ENCODE data around the gene GRK1.

GRK1 gene

DNA sequence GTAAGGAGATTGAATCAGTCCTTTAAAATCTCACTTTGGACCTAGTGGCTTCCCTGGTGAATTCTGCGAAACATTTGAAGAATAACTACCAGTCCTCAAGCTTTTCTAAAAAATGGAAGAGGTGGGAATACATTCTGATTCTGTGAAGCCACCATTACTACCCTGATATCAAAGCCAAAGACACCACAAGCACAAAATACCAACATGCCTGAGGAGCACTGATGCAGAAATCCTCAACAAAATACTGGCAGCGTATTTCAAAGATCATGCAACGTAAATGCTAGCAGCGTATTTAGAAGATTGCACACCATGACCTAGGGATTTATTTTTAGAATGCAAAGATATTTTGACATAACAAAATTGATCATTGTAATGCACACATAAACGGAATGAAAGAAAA is 23.4 kb upstream of the GRK1 start:
- Histone ChIP-seq H3K4me3 (ENCODE audit: control insufficient read depth in 1 of 7, extremely low read depth in 1 of 7, insufficient read depth in 4 of 7, low read depth in 2 of 7, low read length in 6 of 7) (no peak overlapping the region), H3K27me3 (replicated peaks in 2 of 5; ENCODE audit: control insufficient read depth in 4 of 5, insufficient read depth in 5 of 5, low read length in 4 of 5) (no peaks in the 10 kb centered on the region)
- CTCF ChIA-PET: no interaction called here

DNA sequence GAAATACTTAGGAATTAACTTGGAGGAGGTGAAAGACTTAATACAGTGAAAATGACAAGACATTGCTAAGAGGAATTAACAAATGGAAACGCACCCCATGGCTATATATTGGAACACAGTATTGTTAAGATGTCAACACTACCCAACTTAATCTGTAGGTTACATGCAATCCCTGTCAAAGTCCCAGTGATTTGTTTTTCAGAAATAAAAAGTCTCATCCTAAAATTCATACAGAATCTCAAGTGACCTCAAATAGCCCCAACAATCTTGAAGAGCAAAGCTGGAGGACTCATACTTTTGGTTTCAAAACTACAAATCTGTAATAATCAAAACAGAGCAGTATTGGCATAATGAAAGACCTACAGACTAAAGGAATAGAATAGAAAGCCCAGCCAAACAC is 22.2 kb upstream of the GRK1 start:
- ChIA-PET CTCF (interaction anchor here (0.7 to 1.0 kb wide), 2 partner anchors 57 to 169 kb away, joined by 3 read pairs; no protein-coding TSS in a partner anchor), POLR2A (no interaction called here)
- peaks cover 0 to 15% (median 0%) of the 10 kb centered on the region in 5 experiments for H3K9me3 ChIP-seq (ENCODE audit: control extremely low read depth in 1 of 5, control insufficient read depth in 4 of 5, insufficient read depth in 2 of 5, low read depth in 1 of 5, low read length in 4 of 5)
- no peak for DNase-seq
- H3K27ac ChIP-seq (ENCODE audit: insufficient read depth in 1 of 2, low read depth in 1 of 2, low read length in 2 of 2, poor library complexity in 1 of 2, severe bottlenecking in 2 of 2): no peak overlapping the region
- no peak overlapping the region for H3K4me3 ChIP-seq (ENCODE audit: control insufficient read depth in 1 of 7, extremely low read depth in 1 of 7, insufficient read depth in 4 of 7, low read depth in 2 of 7, low read length in 6 of 7)
- peaks cover 0 to 16% (median 5%) of the 10 kb centered on the region in 4 experiments for H3K4me1 ChIP-seq (ENCODE audit: control extremely low read depth in 1 of 4, control insufficient read depth in 4 of 4, insufficient read depth in 4 of 4, low read length in 3 of 4)
- H3K36me3 ChIP-seq (ENCODE audit: control insufficient read depth in 4 of 4, insufficient read depth in 4 of 4, low read length in 3 of 4): peaks cover under 1 to 24% (median 18%) of the 10 kb centered on the region in 4 experiments
- 100% methylated on average over 1 of the region's 1 CpG for WGBS (ENCODE audit: insufficient coverage)
- no peaks in the 10 kb centered on the region for H3K27me3 ChIP-seq (replicated peaks in 2 of 5; ENCODE audit: control insufficient read depth in 4 of 5, insufficient read depth in 5 of 5, low read length in 4 of 5)

More for the DNA sequence above, 23.4 kb upstream of the GRK1 start:
- Histone ChIP-seq H3K27ac (ENCODE audit: insufficient read depth in 1 of 2, low read depth in 1 of 2, low read length in 2 of 2, poor library complexity in 1 of 2, severe bottlenecking in 2 of 2) (no peak overlapping the region), H3K9me3 (ENCODE audit: control extremely low read depth in 1 of 5, control insufficient read depth in 4 of 5, insufficient read depth in 2 of 5, low read depth in 1 of 5, low read length in 4 of 5) (peaks cover 0 to 15% (median 0%) of the 10 kb centered on the region in 5 experiments), H3K36me3 (ENCODE audit: control insufficient read depth in 4 of 4, insufficient read depth in 4 of 4, low read length in 3 of 4) (peaks cover 6 to 35% (median 24%) of the 10 kb centered on the region in 4 experiments), H3K4me1 (ENCODE audit: control extremely low read depth in 1 of 4, control insufficient read depth in 4 of 4, insufficient read depth in 4 of 4, low read length in 3 of 4) (peaks cover 0 to 16% (median 5%) of the 10 kb centered on the region in 4 experiments)
- POLR2A ChIA-PET: no interaction called here
- DNase-seq: no peak
- WGBS (ENCODE audit: insufficient coverage): no CpG with 5 or more reads among the region's 5 CpGs

DNA sequence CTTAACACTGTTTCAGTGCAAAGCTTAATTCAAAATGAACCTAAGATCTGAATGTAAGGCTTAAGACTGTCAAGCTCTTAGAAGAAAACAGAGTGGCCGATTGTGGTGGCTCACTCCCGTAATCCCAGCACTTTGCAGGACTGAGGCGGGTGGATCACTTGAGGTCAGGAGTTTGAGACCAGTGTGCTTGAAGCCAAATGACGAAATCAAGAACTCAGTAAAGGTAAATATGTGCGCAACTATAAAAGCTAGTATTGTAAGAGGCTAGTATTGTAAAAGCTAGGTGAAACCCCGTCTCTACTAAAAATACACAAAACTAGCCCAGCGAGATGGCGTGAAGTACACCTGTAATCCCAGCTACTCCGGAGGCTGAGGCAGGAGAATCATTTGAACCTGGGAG is 21.7 kb upstream of the GRK1 start:
- ChIA-PET CTCF (interaction anchor here (0.7 to 1.0 kb wide), 2 partner anchors 58 to 169 kb away, joined by 3 read pairs; no protein-coding TSS in a partner anchor), POLR2A (no interaction called here)
- peaks cover 0 to 20% (median 13%) of the 10 kb centered on the region in 4 experiments for H3K36me3 ChIP-seq (ENCODE audit: control insufficient read depth in 4 of 4, insufficient read depth in 4 of 4, low read length in 3 of 4)
- WGBS (ENCODE audit: insufficient coverage): 97% methylated on average over 7 of the region's 9 CpGs
- H3K9me3 ChIP-seq (ENCODE audit: control extremely low read depth in 1 of 5, control insufficient read depth in 4 of 5, insufficient read depth in 2 of 5, low read depth in 1 of 5, low read length in 4 of 5): peaks cover 0 to 12% (median 0%) of the 10 kb centered on the region in 5 experiments
- H3K27me3 ChIP-seq (replicated peaks in 2 of 5; ENCODE audit: control insufficient read depth in 4 of 5, insufficient read depth in 5 of 5, low read length in 4 of 5): no peaks in the 10 kb centered on the region
- no peak for DNase-seq
- no peak overlapping the region for H3K27ac ChIP-seq (ENCODE audit: insufficient read depth in 1 of 2, low read depth in 1 of 2, low read length in 2 of 2, poor library complexity in 1 of 2, severe bottlenecking in 2 of 2)
- H3K4me3 ChIP-seq (ENCODE audit: control insufficient read depth in 1 of 7, extremely low read depth in 1 of 7, insufficient read depth in 4 of 7, low read depth in 2 of 7, low read length in 6 of 7): no peak overlapping the region
- H3K4me1 ChIP-seq (ENCODE audit: control extremely low read depth in 1 of 4, control insufficient read depth in 4 of 4, insufficient read depth in 4 of 4, low read length in 3 of 4): peaks cover 0 to 16% (median 5%) of the 10 kb centered on the region in 4 experiments

DNA sequence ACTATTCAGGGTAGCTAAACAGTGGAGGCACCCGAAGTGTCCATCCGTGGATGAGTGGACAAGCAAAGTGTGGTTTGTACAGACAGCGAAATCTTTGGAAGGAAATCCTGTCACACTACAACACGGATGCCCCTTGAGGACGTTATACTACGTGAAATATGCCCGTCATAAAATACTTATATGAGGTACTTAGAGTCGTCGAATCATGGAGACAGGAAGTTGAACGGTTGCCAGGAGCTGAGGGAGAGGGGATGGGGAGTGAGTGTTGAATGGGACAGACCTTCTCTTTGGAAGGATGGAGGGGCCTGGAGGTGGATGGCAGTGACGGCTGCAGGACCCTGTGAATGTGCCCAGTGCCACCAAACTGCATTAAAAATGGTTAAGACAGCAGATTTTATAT is 20.6 kb upstream of the GRK1 start:
- DNase-seq: peak in 1 of 3 donors; percentile 13
- Histone ChIP-seq H3K4me1 (ENCODE audit: control extremely low read depth in 1 of 4, control insufficient read depth in 4 of 4, insufficient read depth in 4 of 4, low read length in 3 of 4) (peaks cover 0 to 16% (median 5%) of the 10 kb centered on the region in 4 experiments), H3K36me3 (ENCODE audit: control insufficient read depth in 4 of 4, insufficient read depth in 4 of 4, low read length in 3 of 4) (peaks cover 0 to 13% (median 7%) of the 10 kb centered on the region in 4 experiments), H3K9me3 (ENCODE audit: control extremely low read depth in 1 of 5, control insufficient read depth in 4 of 5, insufficient read depth in 2 of 5, low read depth in 1 of 5, low read length in 4 of 5) (peaks cover 0 to 12% (median 0%) of the 10 kb centered on the region in 5 experiments), H3K27ac (ENCODE audit: insufficient read depth in 1 of 2, low read depth in 1 of 2, low read length in 2 of 2, poor library complexity in 1 of 2, severe bottlenecking in 2 of 2) (no peak overlapping the region), H3K4me3 (ENCODE audit: control insufficient read depth in 1 of 7, extremely low read depth in 1 of 7, insufficient read depth in 4 of 7, low read depth in 2 of 7, low read length in 6 of 7) (no peak overlapping the region), H3K27me3 (replicated peaks in 2 of 5; ENCODE audit: control insufficient read depth in 4 of 5, insufficient read depth in 5 of 5, low read length in 4 of 5) (no peaks in the 10 kb centered on the region)
- 31% methylated on average over 9 of the region's 11 CpGs for WGBS (ENCODE audit: insufficient coverage)
- ChIA-PET POLR2A (interaction anchor here (0.6 kb wide), 1 partner anchor 84 kb away, joined by 6 read pairs; no protein-coding TSS in a partner anchor), CTCF (interaction anchor here (0.6 kb wide), 2 partner anchors 27 to 353 kb away, joined by 3 to 5 read pairs; no protein-coding TSS in a partner anchor)

DNA sequence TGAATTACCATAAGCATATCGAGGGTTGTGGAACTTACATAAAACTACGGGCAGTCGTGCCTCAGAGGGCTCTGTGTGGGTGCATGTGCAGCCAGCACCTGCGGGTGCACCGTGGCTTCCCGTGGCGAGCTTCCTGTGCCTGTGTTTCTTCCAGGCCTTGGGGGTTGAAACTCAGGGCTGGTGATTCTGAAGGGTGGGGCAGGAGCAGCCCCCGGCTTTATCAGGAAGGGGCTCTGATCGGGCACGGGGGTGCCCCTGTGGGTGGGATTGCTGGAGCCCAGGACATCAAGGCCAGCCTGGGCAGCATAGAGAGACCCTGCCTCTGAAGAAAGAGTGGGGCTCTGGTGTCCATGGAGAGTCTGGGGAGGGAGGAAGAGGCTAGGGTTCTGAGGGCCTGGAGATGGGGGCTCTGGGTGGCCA is 20.1 kb upstream of the GRK1 start:
- peaks cover 0 to 10% (median 0%) of the 10 kb centered on the region in 5 experiments for H3K9me3 ChIP-seq (ENCODE audit: control extremely low read depth in 1 of 5, control insufficient read depth in 4 of 5, insufficient read depth in 2 of 5, low read depth in 1 of 5, low read length in 4 of 5)
- H3K4me3 ChIP-seq (ENCODE audit: control insufficient read depth in 1 of 7, extremely low read depth in 1 of 7, insufficient read depth in 4 of 7, low read depth in 2 of 7, low read length in 6 of 7): no peak overlapping the region
- H3K36me3 ChIP-seq (ENCODE audit: control insufficient read depth in 4 of 4, insufficient read depth in 4 of 4, low read length in 3 of 4): peaks cover 0 to 8% (median 3%) of the 10 kb centered on the region in 4 experiments
- no peak for DNase-seq
- 57% methylated on average over 6 of the region's 10 CpGs for WGBS (ENCODE audit: insufficient coverage)
- CTCF ChIA-PET: interaction anchor here (0.6 kb wide), 2 partner anchors 28 to 354 kb away, joined by 3 to 5 read pairs; no protein-coding TSS in a partner anchor
- no peak overlapping the region for H3K27ac ChIP-seq (ENCODE audit: insufficient read depth in 1 of 2, low read depth in 1 of 2, low read length in 2 of 2, poor library complexity in 1 of 2, severe bottlenecking in 2 of 2)
- H3K4me1 ChIP-seq (ENCODE audit: control extremely low read depth in 1 of 4, control insufficient read depth in 4 of 4, insufficient read depth in 4 of 4, low read length in 3 of 4): peaks cover 0 to 16% (median 5%) of the 10 kb centered on the region in 4 experiments
- POLR2A ChIA-PET: interaction anchor here (0.6 kb wide), 1 partner anchor 83 kb away, joined by 6 read pairs; no protein-coding TSS in a partner anchor
- no peaks in the 10 kb centered on the region for H3K27me3 ChIP-seq (replicated peaks in 2 of 5; ENCODE audit: control insufficient read depth in 4 of 5, insufficient read depth in 5 of 5, low read length in 4 of 5)

DNA sequence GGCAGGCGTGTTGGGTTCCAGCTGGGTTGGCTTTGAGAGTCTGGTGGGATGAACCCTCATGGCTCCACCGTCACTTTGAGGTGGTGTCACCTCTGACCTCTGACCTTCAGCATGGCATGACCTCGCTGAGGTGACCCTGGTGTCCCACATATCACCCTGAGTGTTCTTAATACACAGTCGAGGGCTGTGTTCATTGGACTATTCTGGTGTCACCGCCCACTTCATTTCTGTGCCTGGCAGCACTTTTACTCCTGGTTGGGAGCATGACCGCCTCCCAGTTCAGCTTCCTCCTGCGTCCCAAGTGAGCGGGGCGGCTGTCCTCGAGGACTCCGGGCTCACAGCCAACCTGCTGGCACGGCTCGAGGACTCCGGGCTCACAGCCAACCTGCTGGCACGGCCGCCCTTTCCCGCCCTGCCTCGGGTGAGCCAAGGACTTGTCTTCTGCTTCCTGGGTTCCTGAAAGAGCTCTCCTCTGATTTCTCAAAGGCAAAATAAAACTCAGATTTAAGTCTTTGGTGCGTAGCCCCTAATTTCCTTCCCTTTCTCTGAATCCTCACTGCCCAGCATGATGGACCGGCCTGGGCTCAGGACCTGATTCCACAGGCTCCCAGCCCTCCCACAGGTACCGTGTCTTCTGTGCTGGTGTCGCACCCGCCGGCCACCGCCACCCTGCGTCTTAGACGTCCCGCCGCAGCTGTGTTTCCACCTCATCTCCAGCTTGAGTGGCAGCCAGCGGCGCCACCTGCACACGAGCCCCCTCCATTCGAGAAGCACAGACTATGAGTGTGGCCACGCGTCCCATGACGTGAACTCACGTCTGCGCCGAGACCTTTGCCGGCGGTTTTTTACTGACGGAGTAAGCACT is 19.4 kb upstream of the GRK1 start:
- ChIA-PET POLR2A (no interaction called here), CTCF (no interaction called here)
- H3K36me3 ChIP-seq (ENCODE audit: control insufficient read depth in 4 of 4, insufficient read depth in 4 of 4, low read length in 3 of 4): peaks cover 0 to 1% (median under 1%) of the 10 kb centered on the region in 4 experiments
- H3K4me3 ChIP-seq (ENCODE audit: control insufficient read depth in 1 of 7, extremely low read depth in 1 of 7, insufficient read depth in 4 of 7, low read depth in 2 of 7, low read length in 6 of 7): no peak overlapping the region
- DNase-seq: peak; percentile 45 to 62 (median 49)
- peaks cover 0 to 16% (median 5%) of the 10 kb centered on the region in 4 experiments for H3K4me1 ChIP-seq (ENCODE audit: control extremely low read depth in 1 of 4, control insufficient read depth in 4 of 4, insufficient read depth in 4 of 4, low read length in 3 of 4)
- H3K27ac ChIP-seq (ENCODE audit: insufficient read depth in 1 of 2, low read depth in 1 of 2, low read length in 2 of 2, poor library complexity in 1 of 2, severe bottlenecking in 2 of 2): no peak overlapping the region
- H3K27me3 ChIP-seq (replicated peaks in 2 of 5; ENCODE audit: control insufficient read depth in 4 of 5, insufficient read depth in 5 of 5, low read length in 4 of 5): no peaks in the 10 kb centered on the region
- peaks cover 0 to 3% (median 0%) of the 10 kb centered on the region in 5 experiments for H3K9me3 ChIP-seq (ENCODE audit: control extremely low read depth in 1 of 5, control insufficient read depth in 4 of 5, insufficient read depth in 2 of 5, low read depth in 1 of 5, low read length in 4 of 5)
- 54% methylated on average over 41 of the region's 42 CpGs for WGBS (ENCODE audit: insufficient coverage)

DNA sequence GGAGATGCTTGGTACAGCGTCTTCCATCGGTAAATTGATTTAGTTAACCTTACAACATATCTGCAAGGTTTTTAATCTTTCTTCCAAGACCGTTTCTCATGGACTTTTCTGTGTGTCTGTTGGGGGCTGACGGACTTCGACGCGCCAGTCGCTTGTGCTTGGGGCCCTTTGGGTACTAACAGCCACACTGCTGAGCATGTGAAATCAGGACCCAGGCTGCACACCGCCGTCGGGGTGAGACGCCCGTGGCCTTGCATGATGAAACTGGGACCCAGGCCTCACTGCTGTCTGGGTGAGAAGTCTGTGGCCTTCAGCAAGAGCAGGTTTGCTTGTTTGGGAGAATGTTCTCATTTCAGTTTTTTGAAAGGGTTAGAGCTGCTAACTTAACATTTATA is 18.8 kb upstream of the GRK1 start:
- Histone ChIP-seq H3K36me3 (ENCODE audit: control insufficient read depth in 4 of 4, insufficient read depth in 4 of 4, low read length in 3 of 4) (no peaks in the 10 kb centered on the region), H3K9me3 (ENCODE audit: control extremely low read depth in 1 of 5, control insufficient read depth in 4 of 5, insufficient read depth in 2 of 5, low read depth in 1 of 5, low read length in 4 of 5) (peaks cover 0 to 2% (median 0%) of the 10 kb centered on the region in 5 experiments), H3K27me3 (replicated peaks in 2 of 5; ENCODE audit: control insufficient read depth in 4 of 5, insufficient read depth in 5 of 5, low read length in 4 of 5) (no peaks in the 10 kb centered on the region), H3K4me3 (ENCODE audit: control insufficient read depth in 1 of 7, extremely low read depth in 1 of 7, insufficient read depth in 4 of 7, low read depth in 2 of 7, low read length in 6 of 7) (no peak overlapping the region), H3K27ac (ENCODE audit: insufficient read depth in 1 of 2, low read depth in 1 of 2, low read length in 2 of 2, poor library complexity in 1 of 2, severe bottlenecking in 2 of 2) (no peak overlapping the region), H3K4me1 (ENCODE audit: control extremely low read depth in 1 of 4, control insufficient read depth in 4 of 4, insufficient read depth in 4 of 4, low read length in 3 of 4) (peaks cover 0 to 16% (median 5%) of the 10 kb centered on the region in 4 experiments)
- POLR2A ChIA-PET: no interaction called here
- DNase-seq: no peak
- CTCF ChIA-PET: no interaction called here
- 88% methylated on average over 12 of the region's 13 CpGs for WGBS (ENCODE audit: insufficient coverage)

Data from common myeloid progenitor, CD34-positive (primary cell).